Neural progenitor cell (in vitro differentiated cells): Measurements from ENCODE around the gene CRIM1.

Source experiments
- EZH2 ChIP-seq: fragments of 200-600 bp; sonication (generic); IDR thresholded peaks from 2 replicates; pipeline ENCODE4 v1.6.1; 2017; ENCODE audit warnings: antibody characterized with exemption, mild to moderate bottlenecking, moderate library complexity
- EZH2phosphoT487 ChIP-seq: fragments of 200-600 bp; sonication (generic); IDR thresholded peaks from 2 replicates; pipeline ENCODE4 v1.6.1; 2017; ENCODE audit warnings: antibody characterized with exemption
- TF ChIP-seq, protein P1 (sequence below): fragments of 200-600 bp; sonication (generic); IDR thresholded peaks from 2 replicates; pipeline ENCODE4 v1.5.1; 2017; ENCODE audit warnings: antibody characterized with exemption, mild to moderate bottlenecking

DNA sequence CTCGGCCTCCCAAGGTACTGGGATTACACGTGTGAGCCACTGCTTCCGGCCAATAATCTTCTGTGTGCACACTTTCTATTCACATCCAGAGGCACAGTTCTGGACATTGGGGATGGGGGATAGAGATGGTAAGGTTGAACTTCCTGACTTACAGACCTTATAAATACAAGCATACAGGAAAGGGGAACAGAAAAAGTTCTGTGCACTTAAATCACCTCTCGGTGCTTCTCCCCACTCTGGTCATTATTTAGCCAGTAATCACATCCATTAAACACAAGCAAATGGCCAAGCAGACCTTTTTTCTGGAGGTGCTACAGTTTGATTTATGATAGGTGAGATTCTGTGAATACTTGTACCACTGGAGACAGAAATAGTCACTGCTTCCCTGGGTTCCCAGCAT, 110.6 kb downstream of the CRIM1 start:
- TF ChIP-seq, protein P1, sequence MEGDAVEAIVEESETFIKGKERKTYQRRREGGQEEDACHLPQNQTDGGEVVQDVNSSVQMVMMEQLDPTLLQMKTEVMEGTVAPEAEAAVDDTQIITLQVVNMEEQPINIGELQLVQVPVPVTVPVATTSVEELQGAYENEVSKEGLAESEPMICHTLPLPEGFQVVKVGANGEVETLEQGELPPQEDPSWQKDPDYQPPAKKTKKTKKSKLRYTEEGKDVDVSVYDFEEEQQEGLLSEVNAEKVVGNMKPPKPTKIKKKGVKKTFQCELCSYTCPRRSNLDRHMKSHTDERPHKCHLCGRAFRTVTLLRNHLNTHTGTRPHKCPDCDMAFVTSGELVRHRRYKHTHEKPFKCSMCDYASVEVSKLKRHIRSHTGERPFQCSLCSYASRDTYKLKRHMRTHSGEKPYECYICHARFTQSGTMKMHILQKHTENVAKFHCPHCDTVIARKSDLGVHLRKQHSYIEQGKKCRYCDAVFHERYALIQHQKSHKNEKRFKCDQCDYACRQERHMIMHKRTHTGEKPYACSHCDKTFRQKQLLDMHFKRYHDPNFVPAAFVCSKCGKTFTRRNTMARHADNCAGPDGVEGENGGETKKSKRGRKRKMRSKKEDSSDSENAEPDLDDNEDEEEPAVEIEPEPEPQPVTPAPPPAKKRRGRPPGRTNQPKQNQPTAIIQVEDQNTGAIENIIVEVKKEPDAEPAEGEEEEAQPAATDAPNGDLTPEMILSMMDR, result no peak
- no peak for TF ChIP-seq EZH2
- TF ChIP-seq EZH2phosphoT487, result no peak
